GM23338 (cell line): Measurements from ENCODE around the gene C1orf174. TPM values are rescaled to one million over a fixed set of nuclear protein-coding genes. Genes with fewer than 3 reads are reported as not detected.

Source experiments
- ATAC-seq: fragments of 200-7000 bp; cut with Tn5 transposase; 3 replicates; pipeline ENCODE4 v1.9.1; 2020
- DNase-seq: peaks from one replicate; pipeline ENCODE4 v3.0.0-alpha.2; 2015; ENCODE audit warnings: low spot score
- H2AFZ ChIP-seq: fragments of 200-600 bp; sonication (generic); 2 replicates; pipeline ENCODE4 v1.8.0; 2016; ENCODE audit warnings: antibody characterized with exemption, mild to moderate bottlenecking, moderate library complexity
- H3F3A ChIP-seq: fragments of 200-600 bp; sonication (generic); replicated peaks from 2 replicates; pipeline ENCODE4 v1.8.0; 2017; ENCODE audit warnings: antibody characterized with exemption, mixed run types, low read depth
- H3K27ac ChIP-seq: fragments of 200-600 bp; sonication (generic); 2 replicates; pipeline ENCODE4 v1.6.1; 2016; ENCODE audit warnings: low read depth
- H3K27me3 ChIP-seq: fragments of 200-600 bp; sonication (generic); 2 replicates; pipeline ENCODE4 v1.8.0; 2016; ENCODE audit warnings: mild to moderate bottlenecking, mixed run types, moderate library complexity; ENCODE audit not compliant: insufficient read depth
- H3K36me3 ChIP-seq: fragments of 200-600 bp; sonication (generic); 2 replicates; pipeline ENCODE4 v1.8.0; 2016; ENCODE audit warnings: mild to moderate bottlenecking; ENCODE audit not compliant: insufficient read depth
- H3K4me1 ChIP-seq: fragments of 200-600 bp; sonication (generic); 2 replicates; pipeline ENCODE4 v1.8.0; 2016; ENCODE audit warnings: mild to moderate bottlenecking, moderate library complexity; ENCODE audit not compliant: insufficient read depth
- H3K4me2 ChIP-seq: fragments of 200-600 bp; sonication (generic); 2 replicates; pipeline ENCODE4 v1.7.1; 2017; ENCODE audit warnings: mixed run types
- H3K4me3 ChIP-seq: fragments of 200-600 bp; sonication (generic); 2 replicates; pipeline ENCODE4 v1.6.1; 2016; ENCODE audit warnings: mixed run types
- H3K79me2 ChIP-seq: fragments of 200-600 bp; sonication (generic); replicated peaks from 2 replicates; pipeline ENCODE4 v1.8.0; 2017; ENCODE audit warnings: mild to moderate bottlenecking; ENCODE audit not compliant: insufficient read depth
- H3K9me2 ChIP-seq: fragments of 200-600 bp; sonication (generic); 2 replicates; pipeline ENCODE4 v1.8.0; 2017; ENCODE audit not compliant: insufficient read depth
- H4K20me1 ChIP-seq: fragments of 200-600 bp; sonication (generic); replicated peaks from 2 replicates; pipeline ENCODE4 v1.8.0; 2017; ENCODE audit warnings: mild to moderate bottlenecking; ENCODE audit not compliant: insufficient read depth
- H3K27ac Mint-ChIP-seq: 2 replicates; pipeline ENCODE4 v1.8.0; 2020; ENCODE audit warnings: inconsistent platforms, mild to moderate bottlenecking, moderate library complexity, mixed read lengths
- H3K27me3 Mint-ChIP-seq: 3 replicates; pipeline ENCODE4 v1.8.0; 2022; ENCODE audit warnings: low read depth, mild to moderate bottlenecking, moderate library complexity, mixed read lengths, inconsistent platforms; ENCODE audit not compliant: insufficient read depth, poor library complexity
- H3K36me3 Mint-ChIP-seq: 3 replicates; pipeline ENCODE4 v1.8.0; 2021; ENCODE audit warnings: low read depth, mild to moderate bottlenecking, inconsistent platforms, moderate library complexity, mixed read lengths
- H3K4me1 Mint-ChIP-seq: 3 replicates; pipeline ENCODE4 v1.8.0; 2020; ENCODE audit warnings: mild to moderate bottlenecking, inconsistent platforms, mixed read lengths
- H3K4me3 Mint-ChIP-seq: 3 replicates; pipeline ENCODE4 v1.8.0; 2021; ENCODE audit warnings: moderate library complexity, mild to moderate bottlenecking, inconsistent platforms, mixed read lengths
- H3K9me3 Mint-ChIP-seq: 3 replicates; pipeline ENCODE4 v1.8.0; 2020; ENCODE audit warnings: moderate library complexity, mild to moderate bottlenecking, inconsistent platforms, mixed read lengths
- CREB1 ChIP-seq: fragments of 250-450 bp; sonication (Bioruptor Pico); IDR thresholded peaks from 2 replicates; pipeline ENCODE4 v1.5.0; 2020; ENCODE audit warnings: low read depth, mild to moderate bottlenecking, moderate library complexity
- ETS1 ChIP-seq: IDR thresholded peaks from 2 replicates; pipeline ENCODE4 v1.6.1; 2016; ENCODE audit warnings: antibody characterized with exemption
- EZH2 ChIP-seq: fragments of 200-600 bp; sonication (generic); IDR thresholded peaks from one replicate; pipeline ENCODE4 v1.8.0; 2017; ENCODE audit warnings: antibody characterized with exemption, mild to moderate bottlenecking, low read depth; ENCODE audit not compliant: unreplicated experiment
- EZH2phosphoT487 ChIP-seq: fragments of 200-600 bp; sonication (generic); IDR thresholded peaks from one replicate; pipeline ENCODE4 v1.8.1; 2018; ENCODE audit warnings: antibody characterized with exemption; ENCODE audit not compliant: unreplicated experiment
- JUNB ChIP-seq: IDR thresholded peaks from one replicate; pipeline ENCODE4 v1.6.1; 2016; ENCODE audit warnings: antibody characterized with exemption; ENCODE audit not compliant: unreplicated experiment
- NANOG ChIP-seq: IDR thresholded peaks from 2 replicates; pipeline ENCODE4 v1.6.1; 2016; ENCODE audit warnings: antibody characterized with exemption, borderline replicate concordance
- POLR2AphosphoS5 ChIP-seq: IDR thresholded peaks from 2 replicates; pipeline ENCODE4 v1.6.1; 2016; ENCODE audit warnings: antibody characterized with exemption, low read depth
- REST ChIP-seq: IDR thresholded peaks from one replicate; pipeline ENCODE4 v1.6.1; 2018; ENCODE audit warnings: antibody characterized with exemption; ENCODE audit not compliant: unreplicated experiment
- STAT1 ChIP-seq: IDR thresholded peaks from one replicate; pipeline ENCODE4 v1.6.1; 2016; ENCODE audit warnings: antibody characterized with exemption; ENCODE audit not compliant: unreplicated experiment
- ZNF114 ChIP-seq: fragments of 250-450 bp; sonication (Bioruptor Pico); IDR thresholded peaks from 2 replicates; pipeline ENCODE4 v1.5.0; 2020; ENCODE audit warnings: mild to moderate bottlenecking, moderate library complexity
- ZNF331 ChIP-seq: fragments of 250-450 bp; sonication (Bioruptor Pico); IDR thresholded peaks from 2 replicates; pipeline ENCODE4 v1.5.0; 2020; ENCODE audit warnings: low read depth, mild to moderate bottlenecking, moderate library complexity
- ZNF462 ChIP-seq: fragments of 250-450 bp; sonication (Bioruptor Pico); IDR thresholded peaks from 2 replicates; pipeline ENCODE4 v1.5.0; 2020; ENCODE audit warnings: mild to moderate bottlenecking, moderate library complexity
- polyA plus RNA-seq: library from polyadenylated mRNA; unstranded; fragments of >200 nt; fragmentation: Nextera tagmentation; extraction: Ambion mirVana; gene quantifications from 2 replicates; pipeline ENCODE4 v1.2.1, GENCODE V29; 2016
- total RNA-seq: library from RNA; depleted of rRNA; stranded (reverse); fragments of >200 nt; shearing (Covaris generic); gene quantifications from 2 replicates; pipeline ENCODE4 v1.2.3, GENCODE V29; 2014
- TF ChIP-seq, protein P1 (sequence below), 2 experiments: fragments of 200-600 bp in 1 of 2; sonication (generic) in 1 of 2; conservative IDR thresholded peaks; 2 replicates each; pipeline versions ENCODE4 v1.5.1 to v1.6.1; 2016 to 2017; ENCODE audit warnings: antibody characterized with exemption in 2 of 2, low read depth in 2 of 2, mild to moderate bottlenecking in 2 of 2, moderate library complexity in 1 of 2

Gene C1orf174
- total and polyA plus RNA-seq, 2 experiments from 2014 or later: 28.5 to 28.7 TPM

DNA sequence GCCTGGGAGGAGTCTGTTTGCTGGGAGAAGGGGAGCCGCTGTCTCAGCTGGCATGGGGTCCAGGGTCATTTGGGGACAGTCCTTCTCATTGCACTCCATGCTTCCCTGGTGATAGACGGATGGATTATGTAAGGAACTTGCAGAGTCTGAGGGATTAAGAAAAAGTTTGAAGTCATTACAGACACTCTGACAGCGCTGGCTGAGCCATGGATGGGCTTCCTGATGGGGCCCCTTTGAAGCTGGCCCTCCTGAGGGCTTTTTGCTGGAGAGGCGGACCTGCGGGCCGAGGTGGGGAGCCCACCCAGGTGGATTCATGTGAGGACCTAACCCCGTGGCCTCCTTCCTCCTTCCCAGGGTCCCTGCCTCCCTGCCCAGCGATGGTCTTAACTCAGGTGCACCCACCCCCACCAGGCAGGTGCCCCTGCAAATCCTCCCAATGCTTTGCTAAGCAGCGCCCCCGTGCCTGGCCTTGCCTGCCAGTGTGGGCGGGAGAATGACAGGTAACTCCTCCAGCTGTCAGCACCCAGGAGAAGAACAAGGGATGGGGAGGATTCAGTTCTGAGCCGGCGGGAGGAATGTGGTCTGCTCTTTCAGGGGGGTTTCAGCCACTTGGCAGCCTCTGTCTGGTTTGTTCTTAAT is 24.2 kb upstream of the C1orf174 start:
- no peak overlapping the region for H2AFZ ChIP-seq
- H3K4me3 ChIP-seq: no peak overlapping the region
- H3K4me1 ChIP-seq: no peaks in the 10 kb centered on the region
- H3K27ac ChIP-seq: no peak overlapping the region
- TF ChIP-seq, protein P1, sequence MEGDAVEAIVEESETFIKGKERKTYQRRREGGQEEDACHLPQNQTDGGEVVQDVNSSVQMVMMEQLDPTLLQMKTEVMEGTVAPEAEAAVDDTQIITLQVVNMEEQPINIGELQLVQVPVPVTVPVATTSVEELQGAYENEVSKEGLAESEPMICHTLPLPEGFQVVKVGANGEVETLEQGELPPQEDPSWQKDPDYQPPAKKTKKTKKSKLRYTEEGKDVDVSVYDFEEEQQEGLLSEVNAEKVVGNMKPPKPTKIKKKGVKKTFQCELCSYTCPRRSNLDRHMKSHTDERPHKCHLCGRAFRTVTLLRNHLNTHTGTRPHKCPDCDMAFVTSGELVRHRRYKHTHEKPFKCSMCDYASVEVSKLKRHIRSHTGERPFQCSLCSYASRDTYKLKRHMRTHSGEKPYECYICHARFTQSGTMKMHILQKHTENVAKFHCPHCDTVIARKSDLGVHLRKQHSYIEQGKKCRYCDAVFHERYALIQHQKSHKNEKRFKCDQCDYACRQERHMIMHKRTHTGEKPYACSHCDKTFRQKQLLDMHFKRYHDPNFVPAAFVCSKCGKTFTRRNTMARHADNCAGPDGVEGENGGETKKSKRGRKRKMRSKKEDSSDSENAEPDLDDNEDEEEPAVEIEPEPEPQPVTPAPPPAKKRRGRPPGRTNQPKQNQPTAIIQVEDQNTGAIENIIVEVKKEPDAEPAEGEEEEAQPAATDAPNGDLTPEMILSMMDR (conservative IDR thresholded peaks at IDR 0.05; ENCODE audit: low read depth in 2 of 2): no peak
- TF ChIP-seq ETS1 (no peak), EZH2 (no peak), POLR2AphosphoS5 (no peak), STAT1 (no peak), ZNF114 (no peak), ZNF331 (CRISPR knock-in tag) (no peak), JUNB (no peak), EZH2phosphoT487 (no peak), NANOG (no peak), CREB1 (no peak), ZNF462 (CRISPR knock-in tag) (no peak), REST (no peak)
- no peaks in the 10 kb centered on the region for H3K9me2 ChIP-seq
- ATAC-seq (no peak), DNase-seq (no peak)
- H3K79me2 ChIP-seq: no peaks in the 10 kb centered on the region
- H3F3A ChIP-seq: peaks cover 3% of the 10 kb centered on the region; the same call in 1 of the 2 replicates
- no peak overlapping the region for H3K4me2 ChIP-seq
- H3K36me3 ChIP-seq: peaks cover 9% of the 10 kb centered on the region
- Mint-ChIP-seq H3K36me3 (peaks cover 10% of the 10 kb centered on the region), H3K4me3 (no peak overlapping the region), H3K9me3 (peaks cover 73% of the 10 kb centered on the region), H3K4me1 (no peaks in the 10 kb centered on the region), H3K27ac (no peak overlapping the region), H3K27me3 (peaks cover 9% of the 10 kb centered on the region)
- H3K27me3 ChIP-seq: no peaks in the 10 kb centered on the region
- H4K20me1 ChIP-seq: no peaks in the 10 kb centered on the region
